ENCODE data around the gene C6orf62. TPM values are rescaled to one million over a fixed set of nuclear protein-coding genes. Genes with fewer than 3 reads are reported as not detected.

The C6orf62 gene
- total and polyA plus RNA-seq, 2 donors (not counting 1 experiment from before 2014, with no cell fraction given): 69.2 to 143 TPM

- peak overlapping the region in 1 of 2 donors; percentile 21 for H3K27ac ChIP-seq (ENCODE audit: low read length in 2 of 2)
- Mint-ChIP-seq H3K4me1 (peaks cover 15% of the 10 kb centered on the region), H3K9me3 (ENCODE audit: insufficient read depth) (no peaks in the 10 kb centered on the region), H3K27me3 (peaks cover 7% of the 10 kb centered on the region), H3K27ac (no peak overlapping the region), H3K4me3 (no peak overlapping the region)
- H3K27me3 ChIP-seq (replicated peaks in 1 of 4; ENCODE audit: control extremely low read depth in 1 of 4, control insufficient read depth in 3 of 4, insufficient read depth in 4 of 4, low read length in 3 of 4): no peaks in the 10 kb centered on the region
- no peaks in the 10 kb centered on the region for H3K79me2 ChIP-seq (ENCODE audit: control insufficient read depth, insufficient read depth, low read length)
- H3K36me3 ChIP-seq (replicated peaks in 1 of 2; ENCODE audit: control extremely low read depth in 1 of 2, control insufficient read depth in 1 of 2, extremely low read depth in 1 of 2, insufficient read depth in 2 of 2, low read length in 1 of 2): no peaks in the 10 kb centered on the region
- no peaks in the 10 kb centered on the region for H3K9me3 ChIP-seq (ENCODE audit: control extremely low read depth in 1 of 3, control insufficient read depth in 2 of 3, insufficient read depth in 1 of 3, low read length in 2 of 3)
- intact Hi-C loops (cut with micrococcal nuclease): no loop called here
- TF ChIP-seq EZH2 (IDR thresholded peaks at IDR 0.05; ENCODE audit: borderline replicate concordance, insufficient read depth, low read depth, low read length, poor library complexity, severe bottlenecking): no peak
- TF ChIP-seq CTCF (IDR thresholded peaks at IDR 0.05): no peak
- no peak for ATAC-seq (ENCODE audit: low read depth)
- no peak overlapping the region for H3K9ac ChIP-seq (ENCODE audit: low read length)
- ChIA-PET POLR2A (no interaction called here), CTCF (no interaction called here)
- no peak overlapping the region for H3K4me3 ChIP-seq (ENCODE audit: control extremely low read depth in 1 of 5, extremely low read depth in 1 of 5, insufficient read depth in 1 of 5, low read depth in 2 of 5, low read length in 4 of 5)
- no peaks in the 10 kb centered on the region for H4K20me1 ChIP-seq (ENCODE audit: control insufficient read depth, insufficient read depth, low read length, poor library complexity, severe bottlenecking)
- DNase-seq: no peak
- peaks cover 11 to 20% of the 10 kb centered on the region in 2 donors for H3K4me1 ChIP-seq (ENCODE audit: control insufficient read depth in 2 of 2, insufficient read depth in 2 of 2, low read length in 2 of 2)
- no CpG with 5 or more reads among the region's 3 CpGs for WGBS (ENCODE audit: insufficient coverage)
- H3K4me2 ChIP-seq (replicated peaks; ENCODE audit: low read depth, low read length, poor library complexity, severe bottlenecking): no peak overlapping the region
- H2AFZ ChIP-seq (ENCODE audit: insufficient read depth, low read depth, low read length, poor library complexity, severe bottlenecking): peak overlapping the region; percentile 25
Measured at GRCh38 chr6:24749297-24749696, 30.3 kb upstream of the C6orf62 start.

GRCh38 chr6:24744911-24745310, 26.0 kb upstream of the C6orf62 start:
- no peak overlapping the region for H2AFZ ChIP-seq (ENCODE audit: insufficient read depth, low read depth, low read length, poor library complexity, severe bottlenecking)
- no peaks in the 10 kb centered on the region for H3K36me3 ChIP-seq (replicated peaks in 1 of 2; ENCODE audit: control extremely low read depth in 1 of 2, control insufficient read depth in 1 of 2, extremely low read depth in 1 of 2, insufficient read depth in 2 of 2, low read length in 1 of 2)
- no peaks in the 10 kb centered on the region for H3K79me2 ChIP-seq (ENCODE audit: control insufficient read depth, insufficient read depth, low read length)
- intact Hi-C loops (cut with micrococcal nuclease): no loop called here
- no peak for ATAC-seq (ENCODE audit: low read depth)
- H4K20me1 ChIP-seq (ENCODE audit: control insufficient read depth, insufficient read depth, low read length, poor library complexity, severe bottlenecking): no peaks in the 10 kb centered on the region
- ChIA-PET CTCF (interaction anchor here (1.0 to 1.4 kb wide), 3 partner anchors 29 to 164 kb away, joined by 3 to 4 read pairs (median 4); no protein-coding TSS in a partner anchor), POLR2A (no interaction called here)
- Mint-ChIP-seq H3K27me3 (no peaks in the 10 kb centered on the region), H3K9me3 (ENCODE audit: insufficient read depth) (no peaks in the 10 kb centered on the region), H3K4me1 (peaks cover 36% of the 10 kb centered on the region), H3K27ac (no peak overlapping the region), H3K4me3 (no peak overlapping the region)
- no peaks in the 10 kb centered on the region for H3K9me3 ChIP-seq (ENCODE audit: control extremely low read depth in 1 of 3, control insufficient read depth in 2 of 3, insufficient read depth in 1 of 3, low read length in 2 of 3)
- H3K4me3 ChIP-seq (ENCODE audit: control extremely low read depth in 1 of 5, extremely low read depth in 1 of 5, insufficient read depth in 1 of 5, low read depth in 2 of 5, low read length in 4 of 5): no peak overlapping the region
- no peaks in the 10 kb centered on the region for H3K27me3 ChIP-seq (replicated peaks in 1 of 4; ENCODE audit: control extremely low read depth in 1 of 4, control insufficient read depth in 3 of 4, insufficient read depth in 4 of 4, low read length in 3 of 4)
- peaks cover 26 to 31% of the 10 kb centered on the region in 2 donors for H3K4me1 ChIP-seq (ENCODE audit: control insufficient read depth in 2 of 2, insufficient read depth in 2 of 2, low read length in 2 of 2)
- WGBS (ENCODE audit: insufficient coverage): 0% methylated on average over 1 of the region's 5 CpGs
- no peak overlapping the region for H3K9ac ChIP-seq (ENCODE audit: low read length)
- TF ChIP-seq CTCF (IDR thresholded peaks at IDR 0.05) (no peak), EZH2 (IDR thresholded peaks at IDR 0.05; ENCODE audit: borderline replicate concordance, insufficient read depth, low read depth, low read length, poor library complexity, severe bottlenecking) (no peak)
- H3K27ac ChIP-seq (ENCODE audit: low read length in 2 of 2): no peak overlapping the region
- DNase-seq: no peak
- H3K4me2 ChIP-seq (replicated peaks; ENCODE audit: low read depth, low read length, poor library complexity, severe bottlenecking): no peak overlapping the region
